ENCODE data around the gene OR7D2. TPM values are rescaled to one million over a fixed set of nuclear protein-coding genes. Genes with fewer than 3 reads are reported as not detected.

The OR7D2 gene
- total RNA-seq, 3 donors from 2014 or later = 0.16 TPM; not detected in 2

GRCh38 chr19:9144920-9145319 is 33.9 kb upstream of the OR7D2 start:
- Histone ChIP-seq H3K4me1 (peaks cover 0 to 8% of the 10 kb centered on the region in 2 donors), H3K27me3 (no peaks in the 10 kb centered on the region), H3K9me3 (peaks cover 30 to 35% of the 10 kb centered on the region in 2 donors), H3K27ac (no peak overlapping the region), H3K36me3 (no peaks in the 10 kb centered on the region), H3K4me3 (no peak overlapping the region)
- intact Hi-C loops (cut with DNase I; ENCODE audit: low total_unique reads) = no loop called here
- TF ChIP-seq POLR2A (IDR thresholded peaks at IDR 0.05) (no peak), POLR2AphosphoS5 (IDR thresholded peaks at IDR 0.05) (no peak), CTCF (IDR thresholded peaks at IDR 0.05) (no peak)
- no peak for DNase-seq (ENCODE audit: low spot score in 2 of 2)

- intact Hi-C loops (cut with DNase I; ENCODE audit: low total_unique reads) = no loop called here
- H3K9me3 ChIP-seq = peaks cover 41 to 47% of the 10 kb centered on the region in 2 donors
- no peak overlapping the region for H3K4me3 ChIP-seq
- H3K4me1 ChIP-seq = no peaks in the 10 kb centered on the region
- TF ChIP-seq CTCF (IDR thresholded peaks at IDR 0.05) (no peak), POLR2AphosphoS5 (IDR thresholded peaks at IDR 0.05) (no peak), POLR2A (IDR thresholded peaks at IDR 0.05) (no peak)
- no peaks in the 10 kb centered on the region for H3K36me3 ChIP-seq
- H3K27me3 ChIP-seq = no peaks in the 10 kb centered on the region
- DNase-seq (ENCODE audit: low spot score in 2 of 2) = no peak
- H3K27ac ChIP-seq = no peak overlapping the region
Observed at GRCh38 chr19:9146882-9147281, 31.9 kb upstream of the OR7D2 start.

GRCh38 chr19:9148697-9149096 is 30.1 kb upstream of the OR7D2 start:
- intact Hi-C loops (cut with DNase I; ENCODE audit: low total_unique reads) = no loop called here

GRCh38 chr19:9149997-9150396 is 28.8 kb upstream of the OR7D2 start:
- intact Hi-C loops (cut with DNase I; ENCODE audit: low total_unique reads) = no loop called here
- no peaks in the 10 kb centered on the region for H3K4me1 ChIP-seq
- TF ChIP-seq POLR2A (IDR thresholded peaks at IDR 0.05) (no peak), POLR2AphosphoS5 (IDR thresholded peaks at IDR 0.05) (no peak), CTCF (IDR thresholded peaks at IDR 0.05) (no peak)
- H3K27ac ChIP-seq = no peak overlapping the region
- DNase-seq (ENCODE audit: low spot score in 2 of 2) = no peak
- peaks cover 61% of the 10 kb centered on the region in 2 donors for H3K9me3 ChIP-seq
- no peaks in the 10 kb centered on the region for H3K27me3 ChIP-seq
- H3K4me3 ChIP-seq = no peak overlapping the region
- no peaks in the 10 kb centered on the region for H3K36me3 ChIP-seq

More at GRCh38 chr19:9148697-9149096, 30.1 kb upstream of the OR7D2 start:
- H3K36me3 ChIP-seq = no peaks in the 10 kb centered on the region
- no peak overlapping the region for H3K4me3 ChIP-seq
- H3K4me1 ChIP-seq = no peaks in the 10 kb centered on the region
- H3K27me3 ChIP-seq = no peaks in the 10 kb centered on the region
- no peak for DNase-seq (ENCODE audit: low spot score in 2 of 2)
- no peak overlapping the region for H3K27ac ChIP-seq
- TF ChIP-seq POLR2AphosphoS5 (IDR thresholded peaks at IDR 0.05) = no peak
- TF ChIP-seq CTCF (IDR thresholded peaks at IDR 0.05) = no peak
- no peak for TF ChIP-seq POLR2A (IDR thresholded peaks at IDR 0.05)
- H3K9me3 ChIP-seq = peaks cover 59 to 63% of the 10 kb centered on the region in 2 donors

- TF ChIP-seq POLR2AphosphoS5 (IDR thresholded peaks at IDR 0.05) (no peak), POLR2A (IDR thresholded peaks at IDR 0.05) (no peak), CTCF (IDR thresholded peaks at IDR 0.05) (no peak)
- H3K27ac ChIP-seq = no peak overlapping the region
- no peaks in the 10 kb centered on the region for H3K27me3 ChIP-seq
- peaks cover 60 to 61% of the 10 kb centered on the region in 2 donors for H3K9me3 ChIP-seq
- no peak overlapping the region for H3K4me3 ChIP-seq
- intact Hi-C loops (cut with DNase I; ENCODE audit: low total_unique reads) = no loop called here
- no peaks in the 10 kb centered on the region for H3K4me1 ChIP-seq
- no peak for DNase-seq (ENCODE audit: low spot score in 2 of 2)
- no peaks in the 10 kb centered on the region for H3K36me3 ChIP-seq
Observed at GRCh38 chr19:9150650-9151049, 28.1 kb upstream of the OR7D2 start.
